ENCODE measurements around the gene GCFC2.
A peak's percentile ranks its signal among the peaks of the same experiment; 100 is the strongest.
"Not testable (repeated sequence)": the region's sequence is repeated elsewhere in the genome, so short reads cannot be mapped to it uniquely, and the experiment has no call there.

GCFC2 gene

GRCh38 chr2:75676464-75676863, 34.3 kb downstream of the GCFC2 start:
- no peak for DNase-seq

- DNase-seq, result no peak
Observed at GRCh38 chr2:75675908-75676307, 34.8 kb downstream of the GCFC2 start.

- not testable (repeated sequence) for DNase-seq
Observed at GRCh38 chr2:75675423-75675822, 35.3 kb downstream of the GCFC2 start.

DNA sequence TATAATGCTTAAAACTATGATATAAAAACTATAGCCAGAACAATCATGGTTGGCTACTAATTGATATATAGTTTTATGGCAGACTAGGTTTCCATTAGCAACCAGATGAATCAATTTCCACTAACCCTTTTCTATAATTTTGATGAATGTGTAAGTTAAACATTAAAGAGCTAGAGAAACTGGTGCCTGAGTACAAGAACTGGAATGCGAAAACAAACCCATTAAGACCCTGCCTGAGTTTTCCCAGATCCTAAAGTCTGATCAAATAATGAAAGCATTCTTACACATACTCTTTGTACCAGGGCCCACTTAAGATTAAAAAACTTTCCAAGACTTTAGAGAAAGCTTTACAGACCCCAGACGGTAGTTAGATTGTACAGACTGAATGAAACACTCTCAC, 42.8 kb downstream of the GCFC2 start:
- DNase-seq, result no peak

GRCh38 chr2:75666911-75667310, 43.8 kb downstream of the GCFC2 start:
- DNase-seq, result no peak

DNA sequence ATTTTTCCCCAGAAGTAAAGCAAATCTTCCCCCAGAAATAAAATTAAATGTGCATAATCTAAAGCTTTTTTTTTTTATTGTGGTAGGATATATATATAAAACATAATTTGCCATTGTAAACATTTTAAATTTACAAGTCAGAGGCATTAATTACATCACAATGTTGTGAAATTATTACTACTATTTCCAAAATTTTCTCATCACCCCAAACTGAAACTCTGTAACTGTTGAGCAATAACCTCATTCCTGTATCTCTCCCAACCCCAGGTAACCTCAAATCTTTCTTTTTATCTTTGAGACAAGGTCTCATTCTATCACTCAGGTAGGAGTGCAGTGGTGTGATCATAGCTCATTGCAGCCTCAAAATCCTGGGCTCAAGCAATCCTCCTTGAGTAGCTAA, 52.9 kb downstream of the GCFC2 start:
- DNase-seq, result no peak

DNA sequence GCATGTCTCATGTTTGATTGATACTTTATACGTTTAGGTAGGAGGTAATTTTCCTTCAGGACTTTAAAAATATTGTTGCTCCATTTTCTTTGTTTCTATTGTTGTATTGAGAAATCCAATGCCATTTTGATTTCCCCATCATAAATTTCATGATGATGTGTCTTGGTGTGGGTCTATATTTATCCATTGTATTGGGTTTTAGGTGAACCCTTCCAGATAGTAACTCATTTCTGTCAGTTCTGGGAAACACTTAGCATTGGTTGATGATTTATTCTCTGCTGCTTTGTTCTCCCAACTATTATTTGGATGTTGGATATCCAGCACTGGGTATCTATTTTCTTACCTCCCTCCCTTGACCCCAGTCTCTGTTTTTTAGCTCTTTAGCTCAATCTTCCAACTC, 54.2 kb downstream of the GCFC2 start:
- no peak for DNase-seq

DNA sequence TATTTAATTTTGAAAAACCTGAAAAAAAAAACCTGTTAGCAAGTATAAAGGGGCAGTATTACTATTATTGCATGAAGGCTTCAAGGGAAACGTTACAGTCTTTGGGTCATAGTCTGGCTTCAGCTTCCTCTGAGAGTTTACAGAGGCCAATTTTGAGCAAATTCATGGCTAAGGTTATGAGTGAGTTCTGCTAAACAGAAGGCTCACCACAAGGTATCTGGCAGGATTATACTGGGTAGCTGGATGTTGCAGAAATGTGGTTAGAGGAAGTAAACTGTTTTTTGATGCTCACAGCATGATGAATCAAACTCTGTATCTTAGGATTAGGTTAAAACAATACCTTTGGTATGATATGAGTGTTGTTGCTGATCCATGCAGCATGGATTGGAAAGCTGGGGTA, 54.9 kb downstream of the GCFC2 start:
- no peak for DNase-seq

DNA sequence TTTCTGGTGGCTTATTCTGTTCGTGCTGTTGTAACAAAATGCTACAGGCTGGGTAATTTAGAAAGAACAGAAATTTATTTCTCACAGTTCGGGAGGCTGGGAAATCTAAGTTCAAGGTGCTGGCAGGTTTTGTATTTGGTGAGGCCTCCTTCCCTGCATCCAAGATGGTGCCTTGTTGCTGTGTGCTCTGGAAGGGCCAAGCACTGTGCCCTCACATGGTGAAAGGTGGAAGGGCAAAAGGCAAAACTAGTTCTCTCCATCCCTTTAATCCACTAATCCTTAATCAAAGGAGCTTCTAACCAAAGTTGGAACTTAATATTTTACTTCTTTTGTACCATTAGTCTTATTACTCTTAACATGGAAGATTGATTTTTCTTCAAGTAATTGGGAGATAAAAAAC, 56.7 kb downstream of the GCFC2 start:
- no peak for DNase-seq

- DNase-seq, result no peak
Observed at GRCh38 chr2:75647771-75648170, 62.9 kb downstream of the GCFC2 start.

GRCh38 chr2:75646583-75647425, 63.9 kb downstream of the GCFC2 start, which contains the start of gene MRPL19:
Gene MRPL19 (plus strand): TSS chr2:75646783. CDS start chr2:75646808, 25 bp downstream.
- peak; percentile 54 for DNase-seq

DNA sequence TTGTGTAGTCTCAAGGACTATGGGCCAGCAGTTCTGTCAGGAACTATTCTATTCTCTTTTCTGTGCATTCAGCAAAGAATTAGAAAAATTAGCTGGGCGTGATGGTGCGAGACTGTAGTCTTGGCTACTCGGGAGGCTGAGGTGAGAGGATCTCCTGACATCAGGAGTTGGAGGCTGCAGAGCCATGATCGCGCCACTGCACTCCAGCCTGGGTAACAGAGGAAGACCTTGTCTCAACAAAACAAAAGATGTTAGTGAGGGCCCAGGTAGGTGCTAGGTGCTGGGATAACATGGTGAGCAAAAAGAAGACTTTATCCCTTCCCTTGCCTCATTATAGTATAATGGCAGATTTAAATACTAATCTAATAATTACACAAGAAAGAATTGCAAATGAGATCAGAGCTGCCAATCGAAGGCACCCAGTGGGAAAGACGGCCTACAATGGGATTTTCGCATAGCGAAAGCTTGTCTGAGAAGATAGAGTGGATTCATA, 64.6 kb downstream of the GCFC2 start:
- no peak for DNase-seq

DNA sequence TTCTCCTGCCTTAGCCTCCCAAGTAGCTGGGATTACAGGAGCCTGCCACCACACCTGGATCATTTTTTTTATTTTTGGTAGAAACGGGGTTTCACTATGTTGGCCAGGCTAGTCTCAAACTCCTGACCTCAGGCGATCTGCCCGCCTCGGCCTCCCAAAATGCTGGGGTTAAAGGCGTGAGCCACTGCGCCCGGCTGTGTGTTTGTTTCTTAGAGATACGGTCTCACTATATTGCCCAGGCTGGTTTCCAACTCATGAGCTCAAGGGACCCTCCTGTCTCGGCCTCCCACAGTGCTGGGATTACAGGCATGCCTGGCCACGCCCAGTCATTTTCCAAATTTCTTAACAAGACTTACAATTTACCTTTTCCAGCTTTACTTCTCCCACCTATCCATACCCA, 65.1 kb downstream of the GCFC2 start:
- DNase-seq, result no peak

GRCh38 chr2:75643980-75644379, 66.7 kb downstream of the GCFC2 start:
- no peak for DNase-seq

- DNase-seq, result no peak
Observed at GRCh38 chr2:75641587-75641986, 69.1 kb downstream of the GCFC2 start.

GRCh38 chr2:75640621-75641121, 70.0 kb downstream of the GCFC2 start:
- DNase-seq, result no peak

- DNase-seq, result no peak
Observed at GRCh38 chr2:75637568-75637967, 73.1 kb downstream of the GCFC2 start.

GRCh38 chr2:75634945-75635344, 75.8 kb downstream of the GCFC2 start:
- no peak for DNase-seq

DNA sequence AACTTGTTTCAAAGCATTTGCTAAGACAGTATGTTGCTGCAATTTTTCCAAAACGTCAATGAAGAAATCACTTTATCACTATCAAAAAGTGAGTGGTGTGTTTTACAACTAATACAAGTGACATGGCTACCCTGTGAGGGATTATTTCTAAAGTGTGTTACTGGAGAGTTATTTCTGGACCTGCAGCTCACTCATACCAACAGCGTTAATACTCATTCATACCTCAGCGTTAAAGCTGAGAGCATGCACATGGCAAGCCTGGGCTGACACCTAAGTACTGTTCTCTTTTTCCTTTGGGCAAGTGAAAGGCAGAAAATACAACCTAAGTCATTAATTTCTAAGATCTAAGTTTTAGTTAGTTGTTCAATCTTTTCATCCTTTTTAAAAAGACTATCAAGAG, 77.1 kb downstream of the GCFC2 start:
- no peak for DNase-seq

GRCh38 chr2:75632813-75633212, 77.9 kb downstream of the GCFC2 start:
- DNase-seq, result no peak

DNA sequence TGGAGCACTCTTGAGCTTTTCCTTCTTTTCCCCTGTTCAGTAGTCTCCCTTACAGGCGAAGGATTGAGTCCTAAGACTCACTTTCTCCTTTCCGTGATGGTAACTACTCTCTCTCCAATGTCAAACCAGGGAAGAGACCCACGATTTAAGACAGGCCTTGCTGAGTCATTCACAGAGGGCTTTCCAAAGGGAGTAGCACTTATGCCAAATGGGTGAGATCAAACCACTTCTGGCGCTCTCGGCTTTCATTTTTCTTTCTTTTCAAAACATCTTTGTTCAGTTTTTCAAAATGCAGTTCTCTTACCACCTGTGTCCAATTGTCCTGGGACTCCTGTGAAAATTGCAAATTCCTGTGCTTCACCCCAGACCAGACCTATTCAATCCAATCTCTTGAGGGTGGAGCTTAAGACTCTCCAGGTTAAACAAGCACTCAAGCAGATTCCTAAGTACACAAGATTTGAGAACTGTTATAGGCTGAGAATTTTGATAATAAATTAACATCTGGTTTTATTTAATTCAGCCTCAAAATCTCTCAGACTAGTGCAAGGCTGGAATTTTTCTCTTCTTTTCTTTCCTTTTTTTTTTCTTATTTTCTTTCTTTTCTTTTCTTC, 78.5 kb downstream of the GCFC2 start:
- DNase-seq, result no peak

DNA sequence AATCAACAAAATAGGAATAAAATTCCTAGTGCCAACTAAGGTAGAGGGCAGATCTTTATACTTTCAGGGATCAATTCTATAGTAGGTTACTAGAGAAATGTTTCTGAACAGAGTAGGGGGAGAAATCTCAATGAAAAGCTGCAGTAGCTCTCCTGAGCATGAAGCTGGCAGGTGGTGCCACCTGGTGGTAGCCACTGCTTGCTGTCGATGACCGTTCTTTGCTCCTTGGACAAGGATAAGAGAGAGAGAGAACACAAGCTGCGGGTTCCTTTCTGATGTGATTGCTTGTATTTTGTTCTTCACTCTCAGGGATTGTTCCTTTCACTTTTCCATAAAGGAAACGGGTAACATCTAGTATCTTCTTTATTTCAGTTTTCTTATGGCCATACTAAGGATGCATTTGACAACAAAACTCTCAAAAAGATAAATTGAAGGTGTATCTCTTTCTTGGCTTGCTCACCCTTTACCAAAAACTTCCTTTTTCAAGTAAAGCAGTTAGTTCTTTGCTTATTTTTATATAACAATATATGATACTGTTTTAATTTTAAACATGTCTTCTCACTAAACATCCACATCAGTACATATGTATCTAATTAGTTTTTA, 82.7 kb downstream of the GCFC2 start:
- no peak for DNase-seq

GRCh38 chr2:75622929-75623328, 87.8 kb downstream of the GCFC2 start:
- DNase-seq, result no peak

- DNase-seq, result no peak
Observed at GRCh38 chr2:75622500-75622899, 88.2 kb downstream of the GCFC2 start.
